Measurements from ENCODE around the gene FOSL2.

Gene FOSL2

DNA sequence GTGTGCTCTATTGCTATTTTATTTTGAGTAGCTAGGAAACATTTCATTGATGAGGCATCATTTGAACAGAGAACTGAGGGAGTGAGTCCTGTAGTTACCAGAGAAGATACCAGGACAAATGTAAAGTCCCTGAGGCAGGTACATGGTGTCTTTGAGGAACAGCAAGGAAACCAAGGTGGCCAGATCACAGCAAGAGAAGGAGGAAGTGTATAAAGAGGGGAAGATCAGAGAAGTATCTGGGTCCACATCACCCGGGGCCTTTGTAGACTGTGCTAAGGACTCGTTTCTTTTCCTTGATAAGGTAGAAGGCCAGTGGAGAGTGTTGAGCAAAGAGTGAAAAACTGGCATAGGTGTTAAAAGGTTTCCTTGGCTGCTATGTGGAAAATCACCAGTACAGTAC lies 68.4 kb downstream of the FOSL2 start:
- POLR2A ChIA-PET = interaction anchor here (0.7 kb wide), 1 partner anchor 342 kb away, joined by 3 read pairs; no protein-coding TSS in a partner anchor
- H3K27ac ChIP-seq (ENCODE audit: extremely low read depth, low read depth, low read length) = no peak overlapping the region
- no peak overlapping the region for H3K4me3 ChIP-seq (ENCODE audit: low read depth, low read length)
- no peaks in the 10 kb centered on the region for H3K4me1 ChIP-seq (ENCODE audit: control insufficient read depth, insufficient read depth, low read length)
- no peaks in the 10 kb centered on the region for H3K36me3 ChIP-seq (ENCODE audit: control insufficient read depth in 2 of 2, insufficient read depth in 1 of 2, low read length in 2 of 2)
- no peaks in the 10 kb centered on the region for H3K9me3 ChIP-seq (ENCODE audit: control insufficient read depth, insufficient read depth, low read depth, low read length)
- TF ChIP-seq GLIS2 (tag by site-specific recombination; IDR thresholded peaks at IDR 0.05) = no peak
- TF ChIP-seq ZNF211 (tag by site-specific recombination; IDR thresholded peaks at IDR 0.05; ENCODE audit: low read depth) = no peak
- no peak for TF ChIP-seq GLI2 (tag by site-specific recombination; IDR thresholded peaks at IDR 0.05; ENCODE audit: borderline replicate concordance, low read depth)
- TF ChIP-seq ZFP41 (tag by site-specific recombination; IDR thresholded peaks at IDR 0.05; ENCODE audit: borderline replicate concordance) = no peak
- no peak for TF ChIP-seq ZNF146 (tag by site-specific recombination; IDR thresholded peaks at IDR 0.05)
- no peak for TF ChIP-seq ZNF501 (tag by site-specific recombination; IDR thresholded peaks at IDR 0.05)
- TF ChIP-seq, protein P1, sequence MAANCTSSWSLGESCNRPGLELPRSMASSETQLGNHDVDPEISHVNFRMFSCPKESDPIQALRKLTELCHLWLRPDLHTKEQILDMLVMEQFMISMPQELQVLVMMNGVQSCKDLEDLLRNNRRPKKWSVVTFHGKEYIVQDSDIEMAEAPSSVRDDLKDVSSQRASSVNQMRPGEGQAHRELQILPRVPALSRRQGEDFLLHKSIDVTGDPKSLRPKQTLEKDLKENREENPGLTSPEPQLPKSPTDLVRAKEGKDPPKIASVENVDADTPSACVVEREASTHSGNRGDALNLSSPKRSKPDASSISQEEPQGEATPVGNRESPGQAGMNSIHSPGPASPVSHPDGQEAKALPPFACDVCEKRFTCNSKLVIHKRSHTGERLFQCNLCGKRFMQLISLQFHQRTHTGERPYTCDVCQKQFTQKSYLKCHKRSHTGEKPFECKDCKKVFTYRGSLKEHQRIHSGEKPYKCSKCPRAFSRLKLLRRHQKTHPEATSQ (tag by site-specific recombination; IDR thresholded peaks at IDR 0.05) = no peak
- TF ChIP-seq, protein P2, sequence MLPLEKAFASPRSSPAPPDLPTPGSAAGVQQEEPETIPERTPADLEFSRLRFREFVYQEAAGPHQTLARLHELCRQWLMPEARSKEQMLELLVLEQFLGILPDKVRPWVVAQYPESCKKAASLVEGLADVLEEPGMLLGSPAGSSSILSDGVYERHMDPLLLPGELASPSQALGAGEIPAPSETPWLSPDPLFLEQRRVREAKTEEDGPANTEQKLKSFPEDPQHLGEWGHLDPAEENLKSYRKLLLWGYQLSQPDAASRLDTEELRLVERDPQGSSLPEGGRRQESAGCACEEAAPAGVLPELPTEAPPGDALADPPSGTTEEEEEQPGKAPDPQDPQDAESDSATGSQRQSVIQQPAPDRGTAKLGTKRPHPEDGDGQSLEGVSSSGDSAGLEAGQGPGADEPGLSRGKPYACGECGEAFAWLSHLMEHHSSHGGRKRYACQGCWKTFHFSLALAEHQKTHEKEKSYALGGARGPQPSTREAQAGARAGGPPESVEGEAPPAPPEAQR (tag by site-specific recombination; IDR thresholded peaks at IDR 0.05) = no peak
- no peak for TF ChIP-seq ZNF155 (tag by site-specific recombination; IDR thresholded peaks at IDR 0.05)
- no peak for TF ChIP-seq ZNF214 (tag by site-specific recombination; IDR thresholded peaks at IDR 0.05; ENCODE audit: borderline replicate concordance)
- TF ChIP-seq, protein P3, sequence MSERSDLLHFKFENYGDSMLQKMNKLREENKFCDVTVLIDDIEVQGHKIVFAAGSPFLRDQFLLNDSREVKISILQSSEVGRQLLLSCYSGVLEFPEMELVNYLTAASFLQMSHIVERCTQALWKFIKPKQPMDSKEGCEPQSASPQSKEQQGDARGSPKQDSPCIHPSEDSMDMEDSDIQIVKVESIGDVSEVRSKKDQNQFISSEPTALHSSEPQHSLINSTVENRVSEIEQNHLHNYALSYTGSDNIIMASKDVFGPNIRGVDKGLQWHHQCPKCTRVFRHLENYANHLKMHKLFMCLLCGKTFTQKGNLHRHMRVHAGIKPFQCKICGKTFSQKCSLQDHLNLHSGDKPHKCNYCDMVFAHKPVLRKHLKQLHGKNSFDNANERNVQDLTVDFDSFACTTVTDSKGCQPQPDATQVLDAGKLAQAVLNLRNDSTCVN (tag by site-specific recombination; optimal IDR thresholded peaks at IDR 0.05) = no peak
- TF ChIP-seq, protein P4, sequence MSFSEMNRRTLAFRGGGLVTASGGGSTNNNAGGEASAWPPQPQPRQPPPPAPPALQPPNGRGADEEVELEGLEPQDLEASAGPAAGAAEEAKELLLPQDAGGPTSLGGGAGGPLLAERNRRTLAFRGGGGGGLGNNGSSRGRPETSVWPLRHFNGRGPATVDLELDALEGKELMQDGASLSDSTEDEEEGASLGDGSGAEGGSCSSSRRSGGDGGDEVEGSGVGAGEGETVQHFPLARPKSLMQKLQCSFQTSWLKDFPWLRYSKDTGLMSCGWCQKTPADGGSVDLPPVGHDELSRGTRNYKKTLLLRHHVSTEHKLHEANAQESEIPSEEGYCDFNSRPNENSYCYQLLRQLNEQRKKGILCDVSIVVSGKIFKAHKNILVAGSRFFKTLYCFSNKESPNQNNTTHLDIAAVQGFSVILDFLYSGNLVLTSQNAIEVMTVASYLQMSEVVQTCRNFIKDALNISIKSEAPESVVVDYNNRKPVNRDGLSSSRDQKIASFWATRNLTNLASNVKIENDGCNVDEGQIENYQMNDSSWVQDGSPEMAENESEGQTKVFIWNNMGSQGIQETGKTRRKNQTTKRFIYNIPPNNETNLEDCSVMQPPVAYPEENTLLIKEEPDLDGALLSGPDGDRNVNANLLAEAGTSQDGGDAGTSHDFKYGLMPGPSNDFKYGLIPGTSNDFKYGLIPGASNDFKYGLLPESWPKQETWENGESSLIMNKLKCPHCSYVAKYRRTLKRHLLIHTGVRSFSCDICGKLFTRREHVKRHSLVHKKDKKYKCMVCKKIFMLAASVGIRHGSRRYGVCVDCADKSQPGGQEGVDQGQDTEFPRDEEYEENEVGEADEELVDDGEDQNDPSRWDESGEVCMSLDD (tag by site-specific recombination; IDR thresholded peaks at IDR 0.05) = no peak
- no peak for TF ChIP-seq ZNF175 (tag by site-specific recombination; IDR thresholded peaks at IDR 0.05)
- no peak for TF ChIP-seq ZEB2 (tag by site-specific recombination; IDR thresholded peaks at IDR 0.05)
- no peak for TF ChIP-seq ZFHX2 (tag by site-specific recombination; conservative IDR thresholded peaks at IDR 0.05)
- CTCF ChIA-PET = interaction anchor here (0.6 to 1.2 kb wide), 3 partner anchors 9 to 757 kb away, joined by 3 to 4 read pairs (median 3); no protein-coding TSS in a partner anchor

DNA sequence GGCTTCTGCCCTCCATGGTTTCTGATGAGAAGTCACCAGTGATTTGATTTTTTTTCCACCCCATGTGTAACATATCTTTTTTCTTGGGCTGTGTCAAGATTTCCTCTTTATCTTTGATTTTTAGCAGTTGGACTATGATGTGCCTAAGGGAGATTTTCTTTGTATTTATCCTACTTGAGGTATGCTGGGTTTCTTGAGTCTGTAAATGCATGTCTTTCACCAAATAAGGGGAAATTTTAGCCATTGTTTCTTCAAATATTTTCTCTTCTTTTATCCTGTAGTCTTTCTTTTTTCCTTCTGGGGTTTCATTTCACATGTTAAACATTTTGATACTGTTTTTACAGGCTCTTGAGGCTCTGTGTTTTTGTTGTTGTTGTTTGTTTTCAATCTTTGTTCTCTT lies 69.5 kb downstream of the FOSL2 start:
- no peak for TF ChIP-seq ZNF133 (tag by site-specific recombination; IDR thresholded peaks at IDR 0.05)
- peak; percentile 91 for TF ChIP-seq ZNF558 (tag by site-specific recombination; IDR thresholded peaks at IDR 0.05)
- Histone ChIP-seq H3K36me3 (ENCODE audit: control insufficient read depth in 2 of 2, insufficient read depth in 1 of 2, low read length in 2 of 2) (no peaks in the 10 kb centered on the region), H3K4me1 (ENCODE audit: control insufficient read depth, insufficient read depth, low read length) (no peaks in the 10 kb centered on the region), H3K4me3 (ENCODE audit: low read depth, low read length) (no peak overlapping the region), H3K9me3 (ENCODE audit: control insufficient read depth, insufficient read depth, low read depth, low read length) (no peaks in the 10 kb centered on the region), H3K27ac (ENCODE audit: extremely low read depth, low read depth, low read length) (no peak overlapping the region)
- ChIA-PET POLR2A (no interaction called here), CTCF (interaction anchor here (0.7 kb wide), 2 partner anchors 16 to 710 kb away, joined by 3 to 9 read pairs; no protein-coding TSS in a partner anchor)

Data from HEK293 (cell line).